Activated naive CD4-positive, alpha-beta T cell treated with anti-CD3 and anti-CD28 coated beads, Interleukin-2, amount 10 ng/mL, durations not matched to agents 7 days and 5 days (primary cell): ENCODE data around the gene MBTPS2.

ENCODE experiments used
- CTCF ChIA-PET: fragments of 350-600 bp; sonication (Branson Sonifier 250); formaldehyde crosslinking; loops from one replicate; lab custom pipeline; 2021; ENCODE audit warnings: antibody characterized with exemption; lab: Charles Lee
- DNase-seq: peaks from one replicate; pipeline ENCODE4 v3.0.0-alpha.2; 2020
- H3K27ac Mint-ChIP-seq: one replicate; pipeline ENCODE4 v1.8.0; 2021; ENCODE audit warnings: mild to moderate bottlenecking, moderate library complexity, mixed read lengths
- H3K27me3 Mint-ChIP-seq: one replicate; pipeline ENCODE4 v1.8.0; 2021; ENCODE audit warnings: mild to moderate bottlenecking, mixed read lengths
- H3K36me3 Mint-ChIP-seq: one replicate; pipeline ENCODE4 v1.8.0; 2021; ENCODE audit warnings: mixed read lengths
- H3K4me1 Mint-ChIP-seq: one replicate; pipeline ENCODE4 v1.8.0; 2021; ENCODE audit warnings: mixed read lengths
- H3K4me3 Mint-ChIP-seq: one replicate; pipeline ENCODE4 v1.8.0; 2021; ENCODE audit warnings: mild to moderate bottlenecking, moderate library complexity, mixed read lengths
- H3K9me3 Mint-ChIP-seq: one replicate; pipeline ENCODE4 v1.8.0; 2021; ENCODE audit warnings: mixed read lengths

Gene MBTPS2

DNA sequence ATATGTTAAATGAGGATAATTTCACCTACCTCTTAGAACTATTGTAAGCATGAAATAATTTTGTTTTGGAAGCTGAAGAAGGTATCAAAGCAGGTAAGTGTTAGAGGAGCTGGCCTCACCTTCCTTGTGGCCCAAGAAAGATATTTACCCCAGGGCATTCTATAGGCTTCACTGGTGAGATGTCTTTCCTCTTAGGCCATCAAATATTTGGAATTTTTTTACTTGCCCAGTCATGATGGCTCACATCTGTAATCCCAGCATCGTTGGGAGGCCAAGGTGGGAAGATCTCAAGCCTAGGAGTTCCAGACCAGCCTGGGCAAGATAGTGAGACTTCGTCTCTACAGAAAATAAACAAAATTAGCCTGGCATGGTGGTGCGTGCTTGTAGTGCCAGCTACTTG, 95.0 kb downstream of the MBTPS2 start:
- no peaks in the 10 kb centered on the region for H3K27me3 Mint-ChIP-seq
- CTCF ChIA-PET = no interaction called here

More for the DNA sequence above, 95.0 kb downstream of the MBTPS2 start:
- no peak overlapping the region for H3K27ac Mint-ChIP-seq
- H3K4me1 Mint-ChIP-seq = peaks cover 10% of the 10 kb centered on the region
- DNase-seq = no peak
- H3K9me3 Mint-ChIP-seq = no peaks in the 10 kb centered on the region
- H3K4me3 Mint-ChIP-seq = no peak overlapping the region
- peaks cover 5% of the 10 kb centered on the region for H3K36me3 Mint-ChIP-seq
